ENCODE measurements around the gene CCDC167. TPM values are rescaled to one million over a fixed set of nuclear protein-coding genes. Genes with fewer than 3 reads are reported as not detected.
"Not testable (repeated sequence)": the region's sequence is repeated elsewhere in the genome, so short reads cannot be mapped to it uniquely, and the experiment has no call there.

CCDC167 gene
- polyA plus RNA-seq, 1 donor from 2014 or later: 207 TPM

DNA sequence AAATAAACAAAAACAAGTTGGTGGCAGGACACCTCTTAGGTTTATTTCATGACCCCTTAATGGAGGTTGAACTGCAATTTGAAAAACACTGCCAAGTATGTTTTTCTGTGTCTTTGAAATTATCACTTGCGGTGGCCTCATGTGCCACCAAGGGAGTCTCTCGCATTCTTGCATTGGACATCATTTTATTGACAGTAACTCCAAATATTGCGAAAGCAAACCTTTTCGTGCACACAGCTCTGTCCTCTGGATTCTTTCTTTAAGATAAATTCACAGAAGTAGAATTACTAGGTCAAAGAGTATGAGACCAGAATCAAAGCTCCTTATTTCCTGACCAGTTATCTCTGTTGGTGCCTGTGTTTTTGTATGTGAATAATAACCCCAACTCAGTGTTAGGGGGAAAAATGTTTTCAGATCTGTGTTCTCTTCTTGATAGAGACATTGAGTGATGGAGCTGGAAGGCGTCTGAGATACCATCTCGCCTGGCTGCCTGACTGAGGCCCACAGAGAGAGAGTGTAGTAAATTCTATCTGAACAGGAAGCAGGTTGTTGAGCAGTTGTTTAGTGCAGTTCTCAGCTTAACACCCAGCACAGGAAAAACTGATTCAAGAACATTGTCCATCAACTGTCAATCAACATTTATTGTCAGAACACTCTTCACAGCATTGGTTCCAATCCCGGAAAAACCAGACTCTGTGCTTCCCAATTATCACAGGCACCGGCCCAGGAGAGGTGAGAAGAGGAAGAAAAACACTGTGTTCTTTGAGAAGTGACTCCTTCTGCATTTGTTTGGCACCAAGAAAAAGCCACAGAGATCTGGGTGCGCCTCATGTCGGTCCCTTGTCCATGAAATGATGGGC lies 2.2 kb upstream of the CCDC167 start:
- Histone ChIP-seq H4K20me1 (ENCODE audit: insufficient read depth) (no peaks in the 10 kb centered on the region), H3K79me2 (replicated peaks; ENCODE audit: insufficient read depth, low read length) (peaks cover 10% of the 10 kb centered on the region), H3K9ac (ENCODE audit: low read length) (no peak overlapping the region), H3K27me3 (ENCODE audit: insufficient read depth, low read depth, low read length) (no peaks in the 10 kb centered on the region), H3F3A (ENCODE audit: insufficient read depth, low read length, poor library complexity, severe bottlenecking) (no peaks in the 10 kb centered on the region), H2AFZ (ENCODE audit: low read depth, low read length) (no peak overlapping the region), H3K9me2 (ENCODE audit: insufficient read depth, low read length) (no peaks in the 10 kb centered on the region), H3K36me3 (ENCODE audit: insufficient read depth, low read length) (no peaks in the 10 kb centered on the region), H3K9me3 (ENCODE audit: low read length) (no peaks in the 10 kb centered on the region), H3K4me3 (ENCODE audit: low read length) (no peak overlapping the region), H3K4me2 (ENCODE audit: low read length) (no peak overlapping the region), H3K27ac (ENCODE audit: low read length) (no peak overlapping the region)
- TF ChIP-seq POLR2AphosphoS5 (IDR thresholded peaks at IDR 0.05) (no peak), EP300 (conservative IDR thresholded peaks at IDR 0.05; ENCODE audit: poor library complexity, severe bottlenecking) (no peak)

DNA sequence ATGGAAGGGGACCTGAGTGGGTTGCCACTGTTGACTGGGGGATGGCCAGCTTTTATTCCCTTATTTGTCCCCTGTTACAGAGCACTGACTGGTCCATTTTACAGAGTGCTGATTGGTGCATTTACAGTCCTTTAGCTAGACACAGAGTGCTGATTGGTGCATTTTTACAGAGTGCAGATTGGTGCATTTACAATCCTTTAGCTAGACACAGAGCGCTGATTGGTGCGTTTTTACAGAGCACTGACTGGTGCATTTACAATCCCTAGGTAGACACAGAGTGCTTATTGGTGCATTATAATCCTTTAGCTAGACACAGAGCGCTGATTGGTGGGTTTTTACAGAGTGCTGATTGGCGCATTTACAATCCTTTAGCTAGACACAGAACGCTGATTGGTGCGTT lies 1.2 kb upstream of the CCDC167 start:
- not testable (repeated sequence) for H4K20me1 ChIP-seq (ENCODE audit: insufficient read depth); H2AFZ ChIP-seq (ENCODE audit: low read depth, low read length); H3K4me3 ChIP-seq (ENCODE audit: low read length); H3K4me2 ChIP-seq (ENCODE audit: low read length); H3K9ac ChIP-seq (ENCODE audit: low read length); H3F3A ChIP-seq (ENCODE audit: insufficient read depth, low read length, poor library complexity, severe bottlenecking); H3K36me3 ChIP-seq (ENCODE audit: insufficient read depth, low read length); H3K9me3 ChIP-seq (ENCODE audit: low read length); H3K27ac ChIP-seq (ENCODE audit: low read length); H3K27me3 ChIP-seq (ENCODE audit: insufficient read depth, low read depth, low read length); H3K9me2 ChIP-seq (ENCODE audit: insufficient read depth, low read length)
- peaks cover 10% of the 10 kb centered on the region for H3K79me2 ChIP-seq (replicated peaks; ENCODE audit: insufficient read depth, low read length)

DNA sequence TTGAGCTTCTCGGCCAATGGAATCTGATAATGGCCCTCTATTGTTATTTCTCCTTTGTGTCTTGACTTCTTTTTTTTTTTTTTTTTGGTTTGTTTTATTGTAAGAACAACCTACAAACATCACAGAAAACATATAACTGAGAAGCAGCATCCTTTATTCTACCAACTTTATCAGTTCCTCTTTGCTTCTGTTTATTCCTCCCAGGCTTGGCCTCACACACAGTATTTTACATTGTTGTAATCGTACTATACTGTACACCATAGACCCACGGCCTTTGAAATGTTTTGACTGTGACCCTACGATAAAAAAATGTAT lies 558 bp upstream of the CCDC167 start:
- Histone ChIP-seq H4K20me1 (ENCODE audit: insufficient read depth) (no peaks in the 10 kb centered on the region), H3K36me3 (ENCODE audit: insufficient read depth, low read length) (no peaks in the 10 kb centered on the region), H3K9me2 (ENCODE audit: insufficient read depth, low read length) (no peaks in the 10 kb centered on the region), H3K79me2 (replicated peaks; ENCODE audit: insufficient read depth, low read length) (peaks cover 13% of the 10 kb centered on the region), H3K4me3 (ENCODE audit: low read length) (peak overlapping the region; percentile 77), H3K27ac (ENCODE audit: low read length) (peak overlapping the region; percentile 59), H3K9me3 (ENCODE audit: low read length) (no peaks in the 10 kb centered on the region), H3F3A (ENCODE audit: insufficient read depth, low read length, poor library complexity, severe bottlenecking) (no peaks in the 10 kb centered on the region), H3K9ac (ENCODE audit: low read length) (peak overlapping the region; percentile 34), H3K27me3 (ENCODE audit: insufficient read depth, low read depth, low read length) (no peaks in the 10 kb centered on the region), H2AFZ (ENCODE audit: low read depth, low read length) (peak overlapping the region; percentile 47), H3K4me2 (ENCODE audit: low read length) (no peak overlapping the region)
- TF ChIP-seq, protein P1, sequence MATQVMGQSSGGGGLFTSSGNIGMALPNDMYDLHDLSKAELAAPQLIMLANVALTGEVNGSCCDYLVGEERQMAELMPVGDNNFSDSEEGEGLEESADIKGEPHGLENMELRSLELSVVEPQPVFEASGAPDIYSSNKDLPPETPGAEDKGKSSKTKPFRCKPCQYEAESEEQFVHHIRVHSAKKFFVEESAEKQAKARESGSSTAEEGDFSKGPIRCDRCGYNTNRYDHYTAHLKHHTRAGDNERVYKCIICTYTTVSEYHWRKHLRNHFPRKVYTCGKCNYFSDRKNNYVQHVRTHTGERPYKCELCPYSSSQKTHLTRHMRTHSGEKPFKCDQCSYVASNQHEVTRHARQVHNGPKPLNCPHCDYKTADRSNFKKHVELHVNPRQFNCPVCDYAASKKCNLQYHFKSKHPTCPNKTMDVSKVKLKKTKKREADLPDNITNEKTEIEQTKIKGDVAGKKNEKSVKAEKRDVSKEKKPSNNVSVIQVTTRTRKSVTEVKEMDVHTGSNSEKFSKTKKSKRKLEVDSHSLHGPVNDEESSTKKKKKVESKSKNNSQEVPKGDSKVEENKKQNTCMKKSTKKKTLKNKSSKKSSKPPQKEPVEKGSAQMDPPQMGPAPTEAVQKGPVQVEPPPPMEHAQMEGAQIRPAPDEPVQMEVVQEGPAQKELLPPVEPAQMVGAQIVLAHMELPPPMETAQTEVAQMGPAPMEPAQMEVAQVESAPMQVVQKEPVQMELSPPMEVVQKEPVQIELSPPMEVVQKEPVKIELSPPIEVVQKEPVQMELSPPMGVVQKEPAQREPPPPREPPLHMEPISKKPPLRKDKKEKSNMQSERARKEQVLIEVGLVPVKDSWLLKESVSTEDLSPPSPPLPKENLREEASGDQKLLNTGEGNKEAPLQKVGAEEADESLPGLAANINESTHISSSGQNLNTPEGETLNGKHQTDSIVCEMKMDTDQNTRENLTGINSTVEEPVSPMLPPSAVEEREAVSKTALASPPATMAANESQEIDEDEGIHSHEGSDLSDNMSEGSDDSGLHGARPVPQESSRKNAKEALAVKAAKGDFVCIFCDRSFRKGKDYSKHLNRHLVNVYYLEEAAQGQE (IDR thresholded peaks at IDR 0.05; ENCODE audit: borderline replicate concordance): no peak
- TF ChIP-seq CTCF (IDR thresholded peaks at IDR 0.05; ENCODE audit: poor library complexity, severe bottlenecking) (no peak), TAF1 (IDR thresholded peaks at IDR 0.05; ENCODE audit: low read depth) (no peak), SMC3 (conservative IDR thresholded peaks at IDR 0.05; ENCODE audit: poor library complexity) (no peak), EZH2 (IDR thresholded peaks at IDR 0.05; ENCODE audit: borderline replicate concordance, insufficient read depth, low read length, poor library complexity, severe bottlenecking) (no peak), MXI1 (conservative IDR thresholded peaks at IDR 0.05; ENCODE audit: poor library complexity, severe bottlenecking) (no peak), RAD21 (conservative IDR thresholded peaks at IDR 0.05) (no peak), EP300 (conservative IDR thresholded peaks at IDR 0.05; ENCODE audit: poor library complexity, severe bottlenecking) (no peak), POLR2AphosphoS5 (IDR thresholded peaks at IDR 0.05) (no peak)

All from neural cell (in vitro differentiated cells).